Testis (tissue), 3 donors: ENCODE results near the gene LARGE2. TPM values are rescaled to one million over a fixed set of nuclear protein-coding genes. Genes with fewer than 3 reads are reported as not detected.
A peak's percentile ranks its signal among the peaks of the same experiment; 100 is the strongest.

Experiments
- DNase-seq: peaks from one replicate; pipeline ENCODE4 v3.0.0-alpha.2; 2019
- H3K27ac ChIP-seq, 2 donors: fragments of 200-600 bp; sonication (generic); one replicate each; pipeline ENCODE4 v1.5.1; 2019
- H3K27me3 ChIP-seq: fragments of 200-600 bp; sonication (generic); one replicate; pipeline ENCODE4 v1.5.1; 2019
- H3K36me3 ChIP-seq: fragments of 200-600 bp; sonication (generic); one replicate; pipeline ENCODE4 v1.5.1; 2017; ENCODE audit warnings: low read depth; ENCODE audit errors: missing control alignments
- H3K4me1 ChIP-seq: fragments of 200-600 bp; sonication (generic); one replicate; pipeline ENCODE4 v1.5.1; 2019
- H3K4me3 ChIP-seq, 2 donors: fragments of 200-600 bp; sonication (generic); one replicate each; pipeline ENCODE4 v1.5.1; 2017 to 2019
- H3K9me3 ChIP-seq: fragments of 200-600 bp; sonication (generic); one replicate; pipeline ENCODE4 v1.5.1; 2017
- POLR2A ChIP-seq: fragments of 450-650 bp; IDR thresholded peaks from one replicate; pipeline ENCODE4 v1.6.1; 2017; ENCODE audit warnings: antibody characterized with exemption, mild to moderate bottlenecking, moderate library complexity
- WGBS, 2 donors: methylation state at CpG; one replicate each; pipeline ENCODE4 v1.1.5; 2018; 5-methylcytosine and 5-hydroxymethylcytosine counted together
- intact Hi-C: fragments of 100-400 bp; cut with DNase I; formaldehyde crosslinking; loops from one replicate; pipeline ENCODE4 v1.15.1; 2023; ENCODE audit warnings: low total_unique reads
- polyA plus RNA-seq: library from polyadenylated mRNA; stranded (reverse); fragments of 350-450 nt; fragmentation: Illumina TruSeq; extraction: RNeasy Lipid Tissue Mini Kit (QIAGEN cat#74804); gene quantifications from one replicate; pipeline ENCODE4 v1.2.3, GENCODE V29; 2014; ENCODE audit warnings: low read depth, low replicate concordance; ENCODE audit not compliant: insufficient read depth
- total RNA-seq, 2 donors: library from RNA; depleted of rRNA; stranded (reverse); fragments of >200 nt; gene quantifications; one replicate each; pipeline ENCODE4 v1.2.3, GENCODE V29; 2016
- TF ChIP-seq, protein P1 (sequence below), 3 experiments: fragments of 450-650 bp in 2 of 3; fragments of 200-600 bp in 1 of 3; sonication (generic) in 1 of 3; IDR thresholded peaks; one replicate each; pipeline ENCODE4 v1.5.1; 2016 to 2019; ENCODE audit warnings: antibody characterized with exemption in 3 of 3, mild to moderate bottlenecking in 2 of 3, moderate library complexity in 1 of 3

The LARGE2 gene
- total and polyA plus RNA-seq, 3 donors from 2014 or later: 2.1 to 4.7 (median 3.4) TPM

DNA sequence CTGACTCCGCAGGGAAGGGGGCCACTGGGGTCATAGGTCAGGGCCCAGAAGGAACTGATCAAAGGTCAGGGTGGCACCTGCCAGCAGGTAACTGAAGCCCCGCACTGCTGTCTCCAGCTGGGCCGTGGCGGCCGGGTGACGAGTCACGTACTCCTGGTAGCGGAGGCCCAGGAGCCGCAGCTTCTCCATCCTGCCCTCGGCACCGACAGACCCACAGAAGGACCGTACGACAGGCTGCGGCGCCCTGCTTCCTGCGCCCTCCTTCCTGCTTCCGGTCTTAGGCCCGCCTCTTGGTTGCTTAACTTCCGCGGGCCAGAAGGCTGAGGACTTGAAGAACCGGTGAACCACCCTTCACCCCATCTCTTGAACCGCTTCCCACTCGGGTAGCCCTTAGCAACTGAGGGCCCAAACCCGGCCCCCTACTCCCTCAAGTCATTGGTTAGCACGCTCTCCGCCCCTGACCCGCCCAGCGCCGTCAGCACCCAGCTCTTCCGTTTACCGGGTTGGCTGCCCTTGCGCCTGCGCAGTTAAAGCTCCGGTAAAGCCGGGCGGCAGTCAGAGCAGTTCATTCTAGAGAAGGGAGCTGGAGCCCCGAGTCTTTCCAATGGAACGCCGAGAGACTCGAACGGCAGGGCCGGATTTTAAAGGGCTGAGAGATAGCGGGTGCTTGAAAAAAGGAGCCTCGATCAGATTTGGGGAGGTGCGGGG is 4.7 kb upstream of the LARGE2 start, which contains the start of gene PEX16:
TSS of gene PEX16 (minus strand) at position 255 of the 708 bp plus-strand sequence. CDS start at position 189, 66 bp downstream.
- no peaks in the 10 kb centered on the region for H3K36me3 ChIP-seq
- WGBS, 2 donors: 1% methylated on average over 27 to 44 of the region's 45 CpGs
- H3K9me3 ChIP-seq: no peaks in the 10 kb centered on the region
- H3K4me3 ChIP-seq: peak within 1 kb of the TSS; percentile 72 to 88
- H3K4me1 ChIP-seq: peaks cover 22% of the 10 kb centered on the region
- peak; percentile 96 for DNase-seq
- no peak for TF ChIP-seq POLR2A
- TF ChIP-seq, protein P1, sequence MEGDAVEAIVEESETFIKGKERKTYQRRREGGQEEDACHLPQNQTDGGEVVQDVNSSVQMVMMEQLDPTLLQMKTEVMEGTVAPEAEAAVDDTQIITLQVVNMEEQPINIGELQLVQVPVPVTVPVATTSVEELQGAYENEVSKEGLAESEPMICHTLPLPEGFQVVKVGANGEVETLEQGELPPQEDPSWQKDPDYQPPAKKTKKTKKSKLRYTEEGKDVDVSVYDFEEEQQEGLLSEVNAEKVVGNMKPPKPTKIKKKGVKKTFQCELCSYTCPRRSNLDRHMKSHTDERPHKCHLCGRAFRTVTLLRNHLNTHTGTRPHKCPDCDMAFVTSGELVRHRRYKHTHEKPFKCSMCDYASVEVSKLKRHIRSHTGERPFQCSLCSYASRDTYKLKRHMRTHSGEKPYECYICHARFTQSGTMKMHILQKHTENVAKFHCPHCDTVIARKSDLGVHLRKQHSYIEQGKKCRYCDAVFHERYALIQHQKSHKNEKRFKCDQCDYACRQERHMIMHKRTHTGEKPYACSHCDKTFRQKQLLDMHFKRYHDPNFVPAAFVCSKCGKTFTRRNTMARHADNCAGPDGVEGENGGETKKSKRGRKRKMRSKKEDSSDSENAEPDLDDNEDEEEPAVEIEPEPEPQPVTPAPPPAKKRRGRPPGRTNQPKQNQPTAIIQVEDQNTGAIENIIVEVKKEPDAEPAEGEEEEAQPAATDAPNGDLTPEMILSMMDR (IDR thresholded peaks at IDR 0.05): peak in 1 of 3 experiments; percentile 16
- intact Hi-C loops: no loop called here
- H3K27me3 ChIP-seq: no peaks in the 10 kb centered on the region
- H3K27ac ChIP-seq: peak within 1 kb of the TSS; percentile 69 to 85

DNA sequence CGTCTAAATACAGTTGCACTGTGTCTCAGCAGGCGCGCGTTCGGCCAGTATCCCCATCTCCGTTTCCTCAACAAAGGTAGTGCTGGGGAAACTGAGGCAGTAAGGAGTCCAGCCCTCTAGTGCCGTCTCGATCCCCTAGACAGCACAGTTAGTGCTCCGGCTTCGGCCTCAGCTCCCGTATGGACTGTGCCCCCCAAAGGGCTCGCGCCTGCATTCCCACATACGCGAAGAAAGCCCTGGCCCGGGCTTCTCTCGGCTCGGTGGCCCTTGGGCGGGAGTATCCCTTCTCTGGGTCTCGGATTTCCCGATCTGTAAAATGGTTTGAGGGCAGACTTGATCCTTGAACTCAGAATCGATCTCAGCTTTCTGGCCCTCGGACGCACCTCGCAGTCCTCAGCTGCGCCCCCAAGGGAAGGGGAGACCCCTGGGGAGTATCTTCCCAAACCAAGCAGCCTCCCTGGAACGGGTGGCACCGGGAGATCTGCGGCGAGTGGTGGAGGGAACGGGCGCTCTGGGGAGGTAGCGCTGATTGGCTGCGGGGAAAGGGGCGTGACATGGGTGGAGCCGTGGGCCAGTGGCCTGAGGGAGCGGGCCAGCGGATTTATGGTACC is 4.0 kb upstream of the LARGE2 start:
- no peaks in the 10 kb centered on the region for H3K27me3 ChIP-seq
- H3K27ac ChIP-seq: peak overlapping the region; percentile 69 to 85
- 0 to 1% methylated on average over 29 to 38 of the region's 38 CpGs for WGBS, 2 donors
- H3K36me3 ChIP-seq: no peaks in the 10 kb centered on the region
- H3K9me3 ChIP-seq: no peaks in the 10 kb centered on the region
- intact Hi-C loops: no loop called here
- H3K4me3 ChIP-seq: peak overlapping the region; percentile 72 to 88
- no peak for TF ChIP-seq POLR2A
- TF ChIP-seq, protein P1 (IDR thresholded peaks at IDR 0.05): no peak
- peaks cover 22% of the 10 kb centered on the region for H3K4me1 ChIP-seq
- DNase-seq: peak; percentile 91

DNA sequence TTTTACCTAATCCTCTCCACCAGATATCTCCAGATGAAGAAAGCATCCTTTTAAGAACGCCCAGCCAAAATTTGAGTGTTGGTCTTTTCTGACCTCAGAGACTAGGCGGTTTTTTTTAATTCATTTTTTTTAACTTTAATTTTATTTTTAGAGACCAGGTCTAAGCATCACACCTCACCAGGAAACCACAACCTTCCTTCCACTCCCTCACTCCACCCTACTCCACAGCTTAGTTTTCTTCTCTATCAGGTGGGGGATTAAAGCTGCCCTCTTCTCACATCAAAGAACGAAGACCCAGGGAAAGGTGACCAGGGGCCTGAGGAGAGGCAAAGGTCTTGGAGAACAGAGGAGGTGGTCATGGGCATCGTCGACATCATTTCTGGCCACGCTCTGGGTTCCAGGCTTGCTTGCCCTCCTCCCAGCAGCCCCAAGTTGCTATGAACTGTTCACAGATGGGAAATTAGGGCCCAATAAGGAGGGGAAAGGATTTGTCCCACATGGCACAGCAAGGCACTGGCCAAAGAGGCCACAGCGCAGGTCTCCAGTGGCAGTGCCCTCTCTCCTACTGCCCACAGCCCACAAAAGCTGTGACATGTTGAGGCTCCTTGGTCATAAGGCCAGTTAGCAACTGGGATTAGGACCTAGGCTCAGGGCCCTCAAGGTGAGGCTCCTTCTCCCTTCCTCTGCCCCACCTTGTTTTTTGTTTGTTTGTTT is 3.3 kb upstream of the LARGE2 start:
- H3K27ac ChIP-seq: peak overlapping the region in 1 of 2 donors; percentile 85
- no peaks in the 10 kb centered on the region for H3K36me3 ChIP-seq
- no peaks in the 10 kb centered on the region for H3K9me3 ChIP-seq
- TF ChIP-seq, protein P1 (IDR thresholded peaks at IDR 0.05): no peak
- TF ChIP-seq POLR2A: no peak
- H3K27me3 ChIP-seq: no peaks in the 10 kb centered on the region
- H3K4me1 ChIP-seq: peaks cover 22% of the 10 kb centered on the region
- DNase-seq: no peak
- 46 to 53% methylated on average over 7 of the region's 7 CpGs for WGBS, 2 donors
- intact Hi-C loops: no loop called here
- peak overlapping the region; percentile 72 to 88 for H3K4me3 ChIP-seq

DNA sequence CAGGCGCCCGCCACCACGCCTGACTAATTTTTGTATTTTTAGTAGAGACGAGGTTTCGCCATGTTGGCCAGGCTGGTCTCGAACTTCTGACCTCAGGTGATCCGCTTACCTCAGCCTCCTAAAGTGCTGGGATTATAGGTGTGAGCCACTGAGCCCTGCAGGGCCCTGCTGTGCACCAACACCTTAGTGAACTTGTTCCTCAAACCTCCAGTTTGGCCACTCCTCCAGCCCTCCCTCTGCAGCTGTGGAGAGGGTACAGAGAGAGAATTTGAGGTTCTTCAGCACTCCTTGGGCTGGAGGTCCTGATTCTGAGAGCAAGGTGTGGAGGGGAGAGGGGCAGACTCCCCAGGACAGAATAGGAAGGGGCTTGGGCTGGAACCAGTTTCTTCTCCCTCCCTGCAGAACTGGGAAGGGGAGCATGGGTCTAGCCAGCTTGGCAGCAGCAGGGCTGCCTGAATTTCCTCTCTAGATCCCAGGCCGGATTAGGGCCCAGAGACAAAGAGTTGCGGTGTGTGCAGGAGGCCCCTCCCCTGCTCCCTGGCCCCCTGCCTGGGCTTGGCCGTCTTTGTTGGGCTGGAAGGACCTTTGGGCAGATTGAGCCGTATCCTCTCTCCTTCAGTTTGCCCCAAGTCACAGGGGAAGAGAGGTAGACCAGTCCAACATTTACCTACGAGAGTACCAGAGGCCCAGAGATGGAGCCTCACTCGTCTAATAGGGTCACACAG is 2.5 kb upstream of the LARGE2 start:
- H3K36me3 ChIP-seq: no peaks in the 10 kb centered on the region
- WGBS, 2 donors: 72 to 73% methylated on average over 12 to 13 of the region's 13 CpGs
- peaks cover 22% of the 10 kb centered on the region for H3K4me1 ChIP-seq
- TF ChIP-seq, protein P1 (IDR thresholded peaks at IDR 0.05): no peak
- no peak for TF ChIP-seq POLR2A
- no peak for DNase-seq
- no peaks in the 10 kb centered on the region for H3K27me3 ChIP-seq
- H3K27ac ChIP-seq: no peak overlapping the region
- intact Hi-C loops: no loop called here
- H3K4me3 ChIP-seq: no peak overlapping the region
- no peaks in the 10 kb centered on the region for H3K9me3 ChIP-seq
